GM15510 (cell line): ENCODE data around the gene MTOR.

Experiments
- POLR2A ChIP-seq: IDR thresholded peaks from 3 replicates; pipeline ENCODE4 v1.6.1; 2011; ENCODE audit warnings: borderline replicate concordance; ENCODE audit not compliant: insufficient read length; ENCODE audit errors: extremely low read depth

The MTOR gene

DNA sequence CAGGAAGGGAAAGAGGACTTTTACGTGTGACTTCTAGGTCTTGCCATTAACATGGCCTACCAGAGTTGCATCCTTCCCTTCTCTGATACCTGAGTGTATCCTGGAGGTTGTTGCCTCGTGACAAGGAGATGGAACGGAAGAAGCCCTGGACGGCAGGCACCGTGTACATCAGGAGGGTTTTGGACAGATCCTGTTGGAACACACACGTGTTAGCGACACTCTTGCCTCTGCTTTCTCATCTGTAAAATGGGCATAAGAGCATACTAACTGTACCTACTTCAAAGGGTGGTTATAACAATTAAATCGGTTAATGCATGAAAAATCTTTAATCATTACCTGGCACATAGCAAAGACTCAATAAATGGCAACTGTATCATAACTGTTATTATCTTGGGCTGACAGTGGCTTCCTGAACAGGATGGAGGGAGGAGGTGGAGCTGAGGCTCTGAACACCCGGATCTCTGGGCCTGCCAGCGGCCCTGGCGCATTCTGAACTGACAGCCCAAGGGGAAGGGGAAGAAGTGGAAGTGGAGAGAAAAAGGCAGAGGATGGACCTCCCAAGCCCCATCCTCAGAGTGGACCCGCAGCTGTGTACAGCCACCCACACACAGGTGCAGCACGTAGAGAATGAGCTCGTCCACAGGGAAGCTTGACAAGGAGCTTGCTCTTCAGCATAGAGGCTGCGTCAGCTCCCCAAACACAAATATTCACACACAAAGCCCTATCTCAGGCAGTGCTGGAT lies 132.5 kb downstream of the MTOR start:
- no peak for TF ChIP-seq POLR2A

- no peak for TF ChIP-seq POLR2A
These were observed 135.8 kb downstream of the MTOR start for GRCh38 chr1:11126569-11126968.

DNA sequence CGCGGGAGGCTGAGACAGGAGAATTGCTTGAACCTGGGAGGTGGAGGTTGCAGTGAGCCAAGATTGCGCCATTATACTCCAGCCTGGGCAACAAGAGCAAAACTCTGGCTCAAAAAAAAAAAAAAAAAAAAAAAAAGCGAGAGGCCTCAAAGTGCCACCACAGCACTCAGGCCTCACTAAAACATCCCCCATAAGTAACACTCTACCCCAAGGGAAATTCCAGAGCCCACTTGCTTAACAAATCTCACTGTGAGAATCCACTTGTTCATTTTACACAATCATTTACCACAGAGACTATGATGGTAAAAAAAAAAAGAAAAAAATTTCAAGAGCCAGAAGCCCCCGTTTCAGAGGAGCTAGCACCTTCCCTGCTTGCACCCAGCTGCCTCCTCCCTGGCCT lies 136.4 kb downstream of the MTOR start:
- TF ChIP-seq POLR2A: no peak

- TF ChIP-seq POLR2A: no peak
These were observed 137.4 kb downstream of the MTOR start for GRCh38 chr1:11124965-11125364.

- no peak for TF ChIP-seq POLR2A
These were observed 146.0 kb downstream of the MTOR start for GRCh38 chr1:11116318-11116717.

DNA sequence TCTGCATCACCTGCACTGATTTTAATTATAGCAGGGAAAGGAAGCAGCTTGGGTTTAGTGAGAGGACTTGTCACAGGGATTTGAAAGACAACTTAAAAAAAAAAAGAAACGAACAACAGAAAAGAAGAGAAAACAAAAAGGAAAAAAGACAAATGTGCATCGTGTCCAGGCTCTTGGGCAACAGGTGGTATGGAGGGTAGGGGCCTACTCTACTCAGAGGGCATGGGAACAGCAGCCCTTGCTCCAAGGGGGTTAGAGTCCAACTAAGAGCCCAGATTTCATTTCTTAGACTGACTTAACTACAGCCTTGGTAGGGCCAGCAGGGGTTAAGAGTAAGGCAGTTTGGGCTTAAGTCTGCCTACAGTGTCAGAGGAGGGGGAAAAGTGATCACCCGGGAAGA lies 147.4 kb downstream of the MTOR start:
- no peak for TF ChIP-seq POLR2A

DNA sequence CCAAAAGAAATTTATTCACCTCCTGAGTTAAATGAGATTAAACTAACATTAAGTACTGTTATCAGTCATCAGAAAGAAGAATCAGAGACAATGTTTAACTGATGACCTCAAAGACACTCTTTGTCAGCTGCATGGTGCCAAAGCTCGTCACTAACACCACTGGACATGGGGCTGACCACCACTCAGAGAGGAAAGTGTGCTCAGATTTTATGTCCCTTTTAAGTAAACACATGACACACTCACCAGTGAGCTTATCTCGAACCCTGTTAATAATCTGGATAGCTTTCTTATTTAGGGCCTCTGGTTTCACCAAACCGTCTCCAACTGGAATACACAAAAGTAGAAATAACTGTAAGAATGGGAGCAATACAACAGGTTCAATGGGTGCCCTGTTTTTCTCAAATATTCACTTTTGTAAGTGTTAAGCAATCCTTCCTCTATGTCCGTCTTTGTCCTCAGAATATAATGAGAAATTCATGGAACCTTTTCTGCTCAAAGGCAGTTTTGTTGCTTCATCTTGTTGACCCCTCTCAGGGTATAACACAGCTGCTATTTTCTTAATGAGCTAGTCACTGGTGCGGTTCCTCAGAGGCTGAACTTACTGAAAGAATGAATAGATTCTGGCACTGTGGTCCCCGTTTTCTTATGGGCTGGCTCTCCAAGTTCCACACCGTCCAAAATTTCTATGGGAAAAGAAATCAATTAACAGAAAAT lies 153.1 kb downstream of the MTOR start:
- TF ChIP-seq POLR2A: no peak

- no peak for TF ChIP-seq POLR2A
These were observed 154.8 kb downstream of the MTOR start for GRCh38 chr1:11107599-11107998.

- TF ChIP-seq POLR2A: no peak
These were observed 156.8 kb downstream of the MTOR start for GRCh38 chr1:11105586-11105985.

DNA sequence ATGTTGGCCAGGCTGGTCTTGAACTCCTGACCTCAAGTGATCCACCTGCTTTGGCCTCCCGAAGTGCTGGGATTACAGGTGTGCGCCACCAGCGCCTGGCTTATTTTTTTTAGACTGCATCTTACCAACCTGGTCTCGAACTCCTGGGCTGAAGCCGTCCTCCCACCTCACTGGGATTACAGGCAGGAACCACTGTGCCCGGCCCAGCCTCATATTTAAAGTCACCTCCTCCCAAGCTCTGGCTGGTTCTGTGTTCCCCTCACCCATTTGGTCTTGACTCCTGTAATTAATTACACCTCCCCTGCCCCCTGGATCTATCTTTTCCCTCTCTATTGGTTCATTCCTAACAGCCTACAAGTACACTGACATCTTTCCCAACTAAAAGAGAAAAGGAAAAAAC lies 161.0 kb downstream of the MTOR start:
- TF ChIP-seq POLR2A: no peak

DNA sequence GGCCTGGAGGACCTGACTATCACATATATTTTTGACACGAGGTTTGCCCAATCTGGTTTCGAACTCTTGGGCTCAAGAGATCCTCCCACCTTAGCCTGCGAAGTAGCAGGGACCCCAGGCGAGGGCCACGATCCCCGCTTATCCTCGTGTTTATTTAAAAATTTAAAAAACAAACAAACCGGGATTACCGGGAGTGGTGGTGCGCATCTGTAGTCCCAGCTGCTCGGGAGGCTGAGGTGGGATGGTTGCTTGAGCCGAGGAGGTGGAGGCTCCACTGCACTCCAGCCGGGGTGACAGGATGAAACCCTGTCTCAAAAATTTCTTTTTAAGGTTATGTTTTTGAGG lies 162.2 kb downstream of the MTOR start:
- TF ChIP-seq POLR2A: no peak

GRCh38 chr1:11099310-11100148 lies 162.8 kb downstream of the MTOR start, which contains the start of gene EXOSC10:
EXOSC10 (minus strand) TSS chr1:11099869; CDS start chr1:11099831, 38 bp downstream.
- TF ChIP-seq POLR2A: peak; percentile 79

DNA sequence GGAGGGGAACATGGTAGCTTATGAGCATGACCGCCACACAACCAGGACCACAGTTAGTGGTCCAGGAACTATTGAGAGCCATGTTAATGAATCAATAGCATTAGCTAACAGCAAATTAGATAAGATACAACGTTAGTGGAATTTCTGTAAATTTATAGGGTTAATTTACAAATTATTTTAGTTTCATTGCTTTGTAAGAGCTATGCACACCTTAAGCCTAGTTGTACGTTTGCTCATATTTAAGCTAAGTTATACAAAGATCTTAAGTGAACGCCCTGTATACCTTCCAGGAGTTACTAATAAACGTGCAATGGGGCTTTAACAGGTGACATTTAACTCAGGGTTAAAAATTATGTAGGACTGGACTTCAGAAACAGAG lies 163.4 kb downstream of the MTOR start:
- no peak for TF ChIP-seq POLR2A

DNA sequence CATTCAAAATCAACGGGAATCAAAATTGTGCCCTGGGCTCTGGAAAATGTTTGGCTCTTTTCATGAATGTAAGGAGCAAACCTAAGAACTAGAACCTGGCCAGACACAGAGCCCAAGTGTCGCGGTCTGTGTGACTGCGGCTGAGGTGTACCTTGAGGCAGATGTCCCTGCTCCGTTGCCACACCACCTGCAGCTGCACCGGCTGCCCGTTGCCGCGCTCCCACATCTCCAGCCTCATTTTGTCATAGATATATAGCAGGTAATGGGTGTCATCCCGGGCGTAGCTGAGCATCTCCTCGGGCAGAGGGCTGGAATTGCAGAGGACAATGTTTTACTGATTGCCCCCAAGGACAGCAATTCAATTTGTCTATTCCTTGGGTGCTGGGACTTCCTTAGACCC lies 181.4 kb downstream of the MTOR start:
- TF ChIP-seq POLR2A: no peak

- TF ChIP-seq POLR2A: no peak
These were observed 183.7 kb downstream of the MTOR start for GRCh38 chr1:11078631-11079030.
